Immature natural killer cell (primary cell): ENCODE results near the gene C1QTNF4. TPM values are rescaled to one million over a fixed set of nuclear protein-coding genes. Genes with fewer than 3 reads are reported as not detected.
A peak's percentile ranks its signal among the peaks of the same experiment; 100 is the strongest.
"Not testable (repeated sequence)": the region's sequence is repeated elsewhere in the genome, so short reads cannot be mapped to it uniquely, and the experiment has no call there.

ENCODE experiments used
- DNase-seq, 3 donors: peaks; one replicate each; pipeline ENCODE4 v3.0.0; 2022; ENCODE audit warnings: mixed read lengths in 1 of 3
- H3K27ac Mint-ChIP-seq, 6 donors: one replicate each; pipeline ENCODE4 v1.8.0; 2020; ENCODE audit warnings: mixed read lengths in 6 of 6, mild to moderate bottlenecking in 5 of 6, inconsistent platforms in 4 of 6, moderate library complexity in 3 of 6
- H3K27me3 Mint-ChIP-seq, 3 donors: one replicate each; pipeline ENCODE4 v1.8.0; 2020 to 2021; ENCODE audit warnings: low read depth in 3 of 3, mild to moderate bottlenecking in 3 of 3, mixed read lengths in 3 of 3, moderate library complexity in 3 of 3, inconsistent platforms in 1 of 3
- H3K36me3 Mint-ChIP-seq, 3 donors: one replicate each; pipeline ENCODE4 v1.8.0; 2020; ENCODE audit warnings: mixed read lengths in 3 of 3, inconsistent platforms in 2 of 3, mild to moderate bottlenecking in 2 of 3
- H3K4me1 Mint-ChIP-seq, 2 donors: one replicate each; pipeline ENCODE4 v1.8.0; 2020; ENCODE audit warnings: inconsistent platforms in 2 of 2, mild to moderate bottlenecking in 2 of 2, mixed read lengths in 2 of 2, moderate library complexity in 1 of 2
- H3K4me3 Mint-ChIP-seq, 5 donors: one replicate each; pipeline ENCODE4 v1.8.0; 2020; ENCODE audit warnings: mild to moderate bottlenecking in 5 of 5, mixed read lengths in 5 of 5, inconsistent platforms in 3 of 5, moderate library complexity in 3 of 5
- H3K9me3 Mint-ChIP-seq, 6 donors: one replicate each; pipeline ENCODE4 v1.8.0; 2020; ENCODE audit warnings: mild to moderate bottlenecking in 6 of 6, mixed read lengths in 6 of 6, inconsistent platforms in 4 of 6, moderate library complexity in 3 of 6
- polyA plus RNA-seq, 3 donors: library from polyadenylated mRNA; unstranded; fragments of 300-500 nt; fragmentation: Illumina TruSeq; gene quantifications; one replicate each; pipeline ENCODE4 v1.2.3, GENCODE V29; 2021

Gene C1QTNF4
- under 1 TPM in 1 of 3 donors, not detected in 2; 0.24 TPM for polyA plus RNA-seq

DNA sequence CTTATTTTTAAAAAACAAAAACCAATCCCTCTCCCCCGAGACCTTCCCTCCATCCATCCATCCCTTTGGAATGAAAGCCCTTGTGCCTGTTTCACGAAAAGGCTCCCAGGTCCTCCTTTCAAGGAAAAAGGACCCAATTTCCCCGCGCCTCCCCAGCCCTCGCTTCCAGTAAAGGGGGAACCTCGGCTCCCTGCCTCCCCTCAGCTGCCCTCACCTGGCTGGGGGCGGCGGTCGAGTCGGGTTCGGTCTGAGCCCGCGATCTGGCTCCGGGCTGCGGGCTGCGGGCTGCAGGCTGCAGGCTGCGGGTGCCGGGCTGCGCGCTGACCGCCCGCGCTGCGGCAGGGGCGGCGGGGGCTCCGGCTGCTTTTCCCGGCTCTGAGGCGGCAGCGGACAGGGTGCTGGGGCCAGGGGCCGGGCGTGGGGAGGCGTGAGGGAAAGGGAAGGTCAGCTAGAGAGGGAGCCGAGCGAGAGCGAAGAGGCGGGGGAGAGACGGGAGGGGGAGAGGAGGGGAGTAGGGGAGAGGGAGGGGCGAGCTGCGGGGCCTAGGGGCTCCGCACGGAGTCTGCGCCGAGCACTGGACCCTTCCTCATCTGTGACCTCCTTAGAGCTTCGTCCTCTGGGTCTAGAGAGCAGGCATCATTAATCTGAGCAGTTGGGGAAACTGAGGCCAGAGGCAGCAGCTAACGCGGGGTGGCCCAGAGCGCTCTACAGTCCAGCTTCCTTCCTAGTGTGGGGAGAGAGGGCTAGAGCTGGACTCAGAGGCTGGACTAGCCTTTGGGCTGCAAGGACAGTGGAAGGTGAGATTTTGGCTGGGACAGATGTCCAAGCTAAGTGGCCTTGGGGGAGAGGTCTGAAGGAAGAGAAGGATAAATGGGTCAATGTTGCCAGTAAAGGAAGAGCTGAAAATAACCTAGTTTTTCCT is at the start of gene C1QTNF4:
Gene C1QTNF4, minus strand, starts transcription at position 478 of the 922 bp plus-strand sequence. CDS start 3,601 bp downstream, outside the sequence.
- H3K36me3 Mint-ChIP-seq, result peaks cover 2 to 3% (median 2%) of the 10 kb centered on the region in 3 donors
- peaks cover 10 to 14% (median 12%) of the 10 kb centered on the region in 3 donors for H3K27me3 Mint-ChIP-seq
- DNase-seq, result no peak
- no peaks in the 10 kb centered on the region for H3K9me3 Mint-ChIP-seq
- H3K4me3 Mint-ChIP-seq, result no peak within 1 kb of the TSS
- H3K4me1 Mint-ChIP-seq, result peaks cover 0 to 7% of the 10 kb centered on the region in 2 donors
- H3K27ac Mint-ChIP-seq, result no peak within 1 kb of the TSS

DNA sequence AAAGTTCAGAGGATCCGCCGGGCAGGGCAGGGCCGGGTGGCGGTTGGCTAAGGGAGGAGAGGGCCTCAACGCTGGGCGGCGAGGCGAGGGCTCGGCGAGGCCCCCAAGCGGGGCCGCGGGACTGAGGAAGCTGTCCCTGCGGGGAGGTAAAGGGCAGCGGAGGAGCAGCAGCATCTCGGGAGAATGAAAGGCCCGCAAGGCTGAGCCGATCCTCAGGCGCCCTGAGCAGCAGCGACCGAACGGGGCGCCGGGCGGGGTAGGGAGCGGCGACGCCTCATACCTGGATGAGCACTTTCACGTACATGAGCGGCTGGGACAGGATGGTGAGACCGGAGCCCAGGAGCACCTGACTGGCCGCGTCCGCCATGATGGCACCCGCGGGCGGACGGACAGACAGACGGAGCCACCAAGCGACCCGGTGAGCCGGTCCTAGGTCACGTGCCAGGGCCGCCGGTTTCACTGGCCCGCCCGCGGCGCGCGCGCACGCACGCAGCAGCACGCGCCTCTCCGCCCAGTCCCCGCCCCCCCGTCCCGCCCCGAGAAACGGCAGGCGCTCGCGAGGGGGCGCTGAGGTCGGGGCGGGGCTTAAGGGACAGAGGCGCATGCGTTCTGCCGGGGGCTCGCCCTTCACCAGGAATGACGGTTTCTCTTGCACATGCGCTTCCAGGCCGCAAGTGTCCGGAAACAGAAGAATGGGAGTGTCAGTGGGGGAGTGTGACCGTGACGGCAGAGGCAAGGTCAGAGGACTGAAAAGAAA is 48.1 kb upstream of the C1QTNF4 start, which contains the start of gene MTCH2:
Gene MTCH2, minus strand, starts transcription at position 461 of the 757 bp plus-strand sequence. Its CDS starts 94 bp downstream, at position 367.
- Mint-ChIP-seq H3K27ac (peak within 1 kb of the TSS; percentile 94 to 97 (median 96)), H3K4me1 (peaks cover 22 to 33% of the 10 kb centered on the region in 2 donors), H3K27me3 (peaks cover 0 to 2% (median 2%) of the 10 kb centered on the region in 3 donors), H3K36me3 (peaks cover 11 to 12% (median 12%) of the 10 kb centered on the region in 3 donors), H3K4me3 (peak within 1 kb of the TSS; percentile 93 to 99 (median 94)), H3K9me3 (no peaks in the 10 kb centered on the region)
- DNase-seq, result peak; percentile 95 to 97 (median 96)

- H3K27me3 Mint-ChIP-seq, result peaks cover 0 to 2% (median 2%) of the 10 kb centered on the region in 3 donors
- peak overlapping the region; percentile 94 to 97 (median 96) for H3K27ac Mint-ChIP-seq
Measured at GRCh38 chr11:47641600-47642098, 47.4 kb upstream of the C1QTNF4 start.

DNA sequence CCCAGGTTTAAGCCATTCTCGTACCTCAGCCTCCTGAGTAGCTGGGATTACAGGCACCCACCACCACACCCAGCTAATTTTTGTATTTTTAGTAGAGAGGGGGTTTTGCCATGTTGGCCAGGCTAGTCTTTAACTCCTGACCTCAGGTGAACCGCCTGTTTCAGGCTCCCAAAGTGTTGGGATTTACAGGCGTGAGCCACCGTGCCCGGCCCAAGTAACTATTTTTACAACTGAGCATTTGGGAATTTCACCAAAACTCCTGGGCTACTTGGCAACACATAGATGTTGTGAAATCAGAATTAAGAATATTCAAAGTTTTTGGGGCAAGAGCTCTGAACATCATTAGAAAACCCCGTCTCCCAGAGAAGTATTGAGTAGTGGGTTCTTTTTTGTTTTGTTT is 46.3 kb upstream of the C1QTNF4 start:
- not testable (repeated sequence) for H3K9me3 Mint-ChIP-seq, DNase-seq, H3K27me3 Mint-ChIP-seq, H3K27ac Mint-ChIP-seq
- Mint-ChIP-seq H3K4me1 (peaks cover 22 to 33% of the 10 kb centered on the region in 2 donors), H3K36me3 (peaks cover 12% of the 10 kb centered on the region in 3 donors), H3K4me3 (peak overlapping the region in 4 of 5 donors; percentile 30 to 94 (median 78))

More at GRCh38 chr11:47641600-47642098, 47.4 kb upstream of the C1QTNF4 start:
- Mint-ChIP-seq H3K4me1 (peaks cover 22 to 33% of the 10 kb centered on the region in 2 donors), H3K36me3 (peaks cover 11 to 12% (median 12%) of the 10 kb centered on the region in 3 donors), H3K9me3 (no peaks in the 10 kb centered on the region), H3K4me3 (peak overlapping the region; percentile 91 to 95 (median 94))
- no peak for DNase-seq

DNA sequence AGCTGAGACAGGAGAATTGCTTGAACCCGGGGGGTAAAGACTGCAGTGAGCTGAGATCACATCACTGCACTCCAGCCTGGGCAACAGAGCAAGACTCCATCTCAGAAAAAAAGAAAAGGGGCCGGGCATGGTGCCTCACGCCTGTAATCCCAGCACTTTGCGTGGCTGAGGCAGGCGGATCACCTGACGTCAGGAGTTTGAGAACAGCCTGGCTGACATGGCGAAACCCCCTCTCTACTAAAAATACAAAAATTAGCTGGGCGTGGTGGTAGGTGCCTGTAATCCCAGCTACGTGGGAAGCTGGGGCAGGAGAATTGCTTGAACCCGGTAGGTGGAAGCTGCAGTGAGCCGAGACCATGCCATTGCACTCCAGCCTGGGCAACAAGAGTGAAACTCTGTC is 42.1 kb upstream of the C1QTNF4 start:
- not testable (repeated sequence) for H3K9me3 Mint-ChIP-seq, DNase-seq, H3K27ac Mint-ChIP-seq, H3K27me3 Mint-ChIP-seq, H3K4me3 Mint-ChIP-seq
- H3K4me1 Mint-ChIP-seq, result peaks cover 5 to 13% of the 10 kb centered on the region in 2 donors
- peaks cover 17 to 36% (median 28%) of the 10 kb centered on the region in 3 donors for H3K36me3 Mint-ChIP-seq

DNA sequence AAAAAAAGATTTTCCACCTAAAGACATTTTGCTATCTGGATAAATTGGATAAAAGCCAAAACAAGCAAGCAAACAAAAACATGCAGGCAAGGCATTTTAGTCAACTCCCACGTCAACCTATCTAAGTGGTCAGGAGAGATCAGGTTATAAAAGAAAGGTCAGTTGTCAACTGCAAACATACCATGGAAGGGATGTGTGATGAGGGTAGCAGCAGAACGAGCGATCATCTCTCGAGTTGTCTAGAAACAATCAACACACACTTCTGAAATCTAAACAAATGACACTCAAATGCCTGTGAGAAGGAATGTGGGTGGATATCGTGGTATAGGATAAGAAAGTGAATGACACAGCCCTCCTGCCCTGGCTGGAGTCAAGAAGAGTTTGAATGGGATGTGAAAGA is 37.3 kb upstream of the C1QTNF4 start:
- Mint-ChIP-seq H3K4me3 (no peak overlapping the region), H3K27me3 (peaks cover 0 to 2% (median 0%) of the 10 kb centered on the region in 3 donors), H3K27ac (no peak overlapping the region), H3K4me1 (no peaks in the 10 kb centered on the region), H3K36me3 (peaks cover 24 to 59% (median 35%) of the 10 kb centered on the region in 3 donors), H3K9me3 (no peaks in the 10 kb centered on the region)
- no peak for DNase-seq

DNA sequence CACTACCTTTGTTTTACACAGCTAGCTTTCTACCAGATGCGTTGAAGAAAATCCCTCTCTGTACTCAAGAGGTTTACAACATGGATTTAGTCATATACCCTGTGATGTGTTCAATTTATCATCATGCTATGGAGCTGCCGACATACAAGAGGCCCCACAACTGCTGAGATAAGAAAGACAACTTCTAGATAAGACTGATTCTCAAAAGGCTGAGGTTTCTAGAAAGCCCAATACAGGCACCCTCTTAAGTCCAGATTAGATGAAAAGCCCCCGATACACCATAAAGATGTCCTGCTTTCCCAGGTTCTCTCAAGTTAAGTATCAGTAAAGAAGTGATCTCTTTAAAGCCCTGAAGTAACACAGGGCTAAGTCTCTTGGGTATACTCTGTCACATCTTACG is 33.8 kb upstream of the C1QTNF4 start:
- H3K27ac Mint-ChIP-seq, result no peak overlapping the region
- H3K36me3 Mint-ChIP-seq, result peaks cover 26 to 56% (median 32%) of the 10 kb centered on the region in 3 donors
- H3K9me3 Mint-ChIP-seq, result no peaks in the 10 kb centered on the region
- DNase-seq, result no peak
- H3K4me3 Mint-ChIP-seq, result no peak overlapping the region
- peaks cover 0 to 2% (median 0%) of the 10 kb centered on the region in 3 donors for H3K27me3 Mint-ChIP-seq
- no peaks in the 10 kb centered on the region for H3K4me1 Mint-ChIP-seq

DNA sequence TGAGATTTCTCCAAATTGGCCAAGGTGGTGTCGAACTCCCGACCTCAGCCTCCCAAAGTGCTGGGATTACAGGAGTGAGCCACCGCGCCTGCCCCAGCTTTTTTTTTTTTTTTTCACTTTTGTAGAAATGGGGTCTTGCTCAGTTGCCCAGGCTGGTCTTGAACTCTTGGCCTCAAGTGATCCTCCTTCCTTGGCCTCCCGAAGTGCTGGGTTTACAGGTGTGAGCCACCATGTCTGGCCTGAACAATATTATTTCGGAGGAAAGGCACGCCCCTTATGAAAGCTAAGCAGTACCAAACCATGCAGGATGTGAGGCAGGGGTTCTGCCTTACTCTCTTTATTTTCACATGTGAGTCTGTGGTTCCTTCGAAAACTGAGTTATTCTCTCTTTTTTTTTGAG is 32.0 kb upstream of the C1QTNF4 start:
- Mint-ChIP-seq H3K36me3 (peaks cover 32 to 60% (median 36%) of the 10 kb centered on the region in 3 donors), H3K27me3 (peaks cover 0 to 2% (median 0%) of the 10 kb centered on the region in 3 donors), H3K4me1 (no peaks in the 10 kb centered on the region), H3K9me3 (no peaks in the 10 kb centered on the region), H3K27ac (no peak overlapping the region), H3K4me3 (no peak overlapping the region)
- no peak for DNase-seq

GRCh38 chr11:47620836-47621378 is 26.7 kb upstream of the C1QTNF4 start:
- no peak for DNase-seq
- Mint-ChIP-seq H3K4me3 (no peak overlapping the region), H3K36me3 (peaks cover 27 to 48% (median 36%) of the 10 kb centered on the region in 3 donors), H3K27me3 (peaks cover 2 to 4% (median 4%) of the 10 kb centered on the region in 3 donors), H3K27ac (no peak overlapping the region), H3K9me3 (no peaks in the 10 kb centered on the region), H3K4me1 (peaks cover 11 to 14% of the 10 kb centered on the region in 2 donors)

GRCh38 chr11:47617417-47617809 is 23.2 kb upstream of the C1QTNF4 start:
- Mint-ChIP-seq H3K4me3 (peak overlapping the region in 1 of 5 donors; percentile 4), H3K36me3 (peaks cover 18 to 37% (median 26%) of the 10 kb centered on the region in 3 donors), H3K9me3 (no peaks in the 10 kb centered on the region), H3K27me3 (peaks cover 4 to 10% (median 8%) of the 10 kb centered on the region in 3 donors), H3K4me1 (peaks cover 18 to 23% of the 10 kb centered on the region in 2 donors), H3K27ac (no peak overlapping the region)
- DNase-seq, result no peak

GRCh38 chr11:47616726-47617416 is 22.7 kb upstream of the C1QTNF4 start:
- peaks cover 18 to 23% of the 10 kb centered on the region in 2 donors for H3K4me1 Mint-ChIP-seq
- H3K27me3 Mint-ChIP-seq, result peaks cover 4 to 10% (median 8%) of the 10 kb centered on the region in 3 donors
- H3K27ac Mint-ChIP-seq, result no peak overlapping the region
- peak overlapping the region; percentile 15 to 90 (median 76) for H3K4me3 Mint-ChIP-seq
- H3K36me3 Mint-ChIP-seq, result peaks cover 13 to 31% (median 20%) of the 10 kb centered on the region in 3 donors
- no peaks in the 10 kb centered on the region for H3K9me3 Mint-ChIP-seq
- DNase-seq, result peak in 1 of 3 donors; percentile 9

DNA sequence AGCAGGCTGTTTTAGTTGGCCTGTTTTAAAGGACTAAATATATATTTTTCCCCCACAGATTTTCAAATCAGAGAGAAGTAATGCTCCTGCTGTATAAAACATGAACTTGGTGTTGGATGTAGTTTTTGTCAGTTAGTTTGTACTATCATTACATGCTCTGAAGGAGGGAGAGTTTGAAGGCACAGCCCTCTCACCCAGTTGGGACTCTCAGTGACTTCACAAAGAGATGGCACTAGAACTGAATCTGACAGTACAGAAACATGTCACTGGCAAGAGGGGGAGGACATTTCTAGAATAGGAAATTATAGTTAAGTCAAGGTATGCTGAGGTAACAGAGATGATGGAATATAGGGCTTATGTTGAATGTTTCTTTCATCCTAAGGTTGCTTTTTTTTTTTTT is 21.0 kb upstream of the C1QTNF4 start:
- no peak for DNase-seq
- Mint-ChIP-seq H3K27me3 (peaks cover 4 to 13% (median 8%) of the 10 kb centered on the region in 3 donors), H3K4me3 (peak overlapping the region in 3 of 5 donors; percentile 73 to 90 (median 87)), H3K36me3 (peaks cover 9 to 40% (median 22%) of the 10 kb centered on the region in 3 donors), H3K9me3 (no peaks in the 10 kb centered on the region), H3K4me1 (peaks cover 18 to 23% of the 10 kb centered on the region in 2 donors), H3K27ac (no peak overlapping the region)
